22Rv1 (cell line): Measurements from ENCODE around the gene WRAP53.

ENCODE experiments used
- CTCF ChIP-seq: fragments of 450-650 bp; IDR thresholded peaks from 2 replicates; pipeline ENCODE4 v1.5.1; 2017; ENCODE audit warnings: mild to moderate bottlenecking
- ZFX ChIP-seq: fragments of 450-650 bp; IDR thresholded peaks from 2 replicates; pipeline ENCODE4 v1.6.1; 2017; ENCODE audit warnings: antibody characterized with exemption, borderline replicate concordance

GRCh38 chr17:7677388-7678067, 10.7 kb upstream of the WRAP53 start:
- TF ChIP-seq CTCF (no peak), ZFX (no peak)
